Sigmoid colon (tissue), 4 donors: Measurements from ENCODE around the gene EFHD1.

ENCODE experiments used
- CTCF ChIP-seq, 4 experiments: fragments of 450-650 bp in 3 of 4; fragments of 200-600 bp in 1 of 4; IDR thresholded peaks; one replicate each; pipeline ENCODE4 v1.5.1; 2016 to 2019; ENCODE audit warnings: antibody characterized with exemption in 4 of 4, mild to moderate bottlenecking in 3 of 4, moderate library complexity in 2 of 4
- POLR2AphosphoS5 ChIP-seq, 4 donors: sonication (generic); formaldehyde crosslinking; IDR thresholded peaks; one replicate each; pipeline ENCODE4 v1.6.1; 2017; ENCODE audit warnings: antibody characterized with exemption in 4 of 4

GRCh38 chr2:232613538-232614134 lies 19.8 kb upstream of the EFHD1 start:
- no peak for TF ChIP-seq POLR2AphosphoS5 (IDR thresholded peaks at IDR 0.05)
- TF ChIP-seq CTCF (IDR thresholded peaks at IDR 0.05): no peak
